MM.1S (cell line): ENCODE data around the gene COBL.
A peak's percentile ranks its signal among the peaks of the same experiment; 100 is the strongest.

ENCODE experiments used
- EZH2 ChIP-seq: fragments of 300-600 bp; sonication (generic); optimal IDR thresholded peaks from 2 replicates; pipeline ENCODE3; 2017; ENCODE audit warnings: low read depth, mild to moderate bottlenecking, antibody characterized with exemption, low read length, mixed read lengths
- TF ChIP-seq, protein P1 (sequence below): fragments of 300-600 bp; sonication (generic); IDR thresholded peaks from 2 replicates; pipeline ENCODE4 v1.5.1; 2016; ENCODE audit warnings: antibody characterized with exemption, low read length, mixed read lengths

DNA sequence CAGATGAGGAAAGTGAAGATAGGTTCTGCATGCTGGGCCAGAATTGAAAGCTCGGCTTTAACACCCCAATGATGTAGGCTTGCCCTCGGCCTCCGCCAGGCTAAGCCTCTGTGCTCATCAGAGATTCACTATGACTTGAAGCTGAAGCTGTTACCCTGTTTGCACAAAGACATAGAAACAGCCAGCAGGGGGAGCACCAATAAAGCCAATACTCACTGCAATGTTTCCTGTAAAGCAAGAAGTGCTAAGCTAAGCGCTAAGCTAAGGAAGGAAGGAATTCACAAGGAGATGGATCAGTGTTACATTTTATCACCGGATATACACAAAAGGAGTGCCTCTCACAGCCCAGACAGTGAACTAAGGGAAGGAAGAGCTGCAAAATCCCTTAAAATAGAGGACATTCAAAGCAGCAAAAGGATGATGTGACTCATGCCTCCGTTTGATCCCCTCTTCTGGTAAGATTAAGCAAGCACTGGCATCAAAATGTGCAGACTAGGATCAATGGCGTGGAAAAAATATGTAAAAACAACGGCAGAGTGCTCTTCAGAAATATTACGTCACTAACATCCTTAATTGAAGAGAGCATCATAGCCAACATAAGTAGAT, 153.8 kb downstream of the COBL start:
- TF ChIP-seq, protein P1, sequence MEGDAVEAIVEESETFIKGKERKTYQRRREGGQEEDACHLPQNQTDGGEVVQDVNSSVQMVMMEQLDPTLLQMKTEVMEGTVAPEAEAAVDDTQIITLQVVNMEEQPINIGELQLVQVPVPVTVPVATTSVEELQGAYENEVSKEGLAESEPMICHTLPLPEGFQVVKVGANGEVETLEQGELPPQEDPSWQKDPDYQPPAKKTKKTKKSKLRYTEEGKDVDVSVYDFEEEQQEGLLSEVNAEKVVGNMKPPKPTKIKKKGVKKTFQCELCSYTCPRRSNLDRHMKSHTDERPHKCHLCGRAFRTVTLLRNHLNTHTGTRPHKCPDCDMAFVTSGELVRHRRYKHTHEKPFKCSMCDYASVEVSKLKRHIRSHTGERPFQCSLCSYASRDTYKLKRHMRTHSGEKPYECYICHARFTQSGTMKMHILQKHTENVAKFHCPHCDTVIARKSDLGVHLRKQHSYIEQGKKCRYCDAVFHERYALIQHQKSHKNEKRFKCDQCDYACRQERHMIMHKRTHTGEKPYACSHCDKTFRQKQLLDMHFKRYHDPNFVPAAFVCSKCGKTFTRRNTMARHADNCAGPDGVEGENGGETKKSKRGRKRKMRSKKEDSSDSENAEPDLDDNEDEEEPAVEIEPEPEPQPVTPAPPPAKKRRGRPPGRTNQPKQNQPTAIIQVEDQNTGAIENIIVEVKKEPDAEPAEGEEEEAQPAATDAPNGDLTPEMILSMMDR, result peak; percentile 82
- TF ChIP-seq EZH2, result no peak
